Neural progenitor cell (in vitro differentiated cells): ENCODE results near the gene IGLL5. TPM values are rescaled to one million over a fixed set of nuclear protein-coding genes. Genes with fewer than 3 reads are reported as not detected.
"Not testable (repeated sequence)": the region's sequence is repeated elsewhere in the genome, so short reads cannot be mapped to it uniquely, and the experiment has no call there.

ENCODE experiments used
- DNase-seq: peaks from one replicate; pipeline ENCODE4 v3.0.0-alpha.2; 2016; ENCODE audit warnings: low spot score
- H2AFZ ChIP-seq: fragments of 200-600 bp; sonication (generic); replicated peaks from 2 replicates; pipeline ENCODE4 v1.6.1; 2016; ENCODE audit warnings: antibody characterized with exemption
- H3F3A ChIP-seq: fragments of 200-600 bp; sonication (generic); 2 replicates; pipeline ENCODE4 v1.6.1; 2016; ENCODE audit warnings: antibody characterized with exemption, low read depth
- H3K27ac ChIP-seq: fragments of 200-600 bp; sonication (generic); 2 replicates; pipeline ENCODE4 v1.5.1; 2016; ENCODE audit warnings: mild to moderate bottlenecking
- H3K27me3 ChIP-seq: fragments of 200-600 bp; sonication (generic); 2 replicates; pipeline ENCODE4 v1.6.1; 2016; ENCODE audit warnings: mild to moderate bottlenecking, moderate library complexity
- H3K36me3 ChIP-seq: fragments of 200-600 bp; sonication (generic); 2 replicates; pipeline ENCODE4 v1.5.1; 2016
- H3K4me1 ChIP-seq: fragments of 200-600 bp; sonication (generic); 2 replicates; pipeline ENCODE4 v1.6.1; 2016; ENCODE audit warnings: mixed run types
- H3K4me2 ChIP-seq: fragments of 200-600 bp; sonication (generic); 2 replicates; pipeline ENCODE4 v1.6.1; 2016
- H3K4me3 ChIP-seq: fragments of 200-600 bp; sonication (generic); 2 replicates; pipeline ENCODE4 v1.5.1; 2016
- H3K79me2 ChIP-seq: fragments of 200-600 bp; sonication (generic); 2 replicates; pipeline ENCODE4 v1.6.1; 2016; ENCODE audit warnings: low read depth
- H3K9ac ChIP-seq: fragments of 200-600 bp; sonication (generic); 2 replicates; pipeline ENCODE4 v1.6.1; 2016
- H3K9me3 ChIP-seq: fragments of 200-600 bp; sonication (generic); 2 replicates; pipeline ENCODE4 v1.5.1; 2016; ENCODE audit warnings: low read depth
- H4K20me1 ChIP-seq: fragments of 200-600 bp; sonication (generic); 2 replicates; pipeline ENCODE4 v1.6.1; 2016; ENCODE audit warnings: low read depth
- H3K27ac Mint-ChIP-seq: 3 replicates; pipeline ENCODE4 v1.8.0; 2021; ENCODE audit warnings: mixed read lengths
- H3K27me3 Mint-ChIP-seq: 2 replicates; pipeline ENCODE4 v1.8.0; 2022; ENCODE audit warnings: low read depth, mild to moderate bottlenecking, inconsistent platforms, moderate library complexity, mixed read lengths; ENCODE audit not compliant: insufficient read depth
- H3K36me3 Mint-ChIP-seq: 3 replicates; pipeline ENCODE4 v1.8.0; 2021; ENCODE audit warnings: mixed read lengths
- H3K4me1 Mint-ChIP-seq: 3 replicates; pipeline ENCODE4 v1.8.0; 2021; ENCODE audit warnings: mixed read lengths
- H3K4me3 Mint-ChIP-seq: 3 replicates; pipeline ENCODE4 v1.8.0; 2021; ENCODE audit warnings: mild to moderate bottlenecking, moderate library complexity, mixed read lengths
- H3K9me3 Mint-ChIP-seq: 3 replicates; pipeline ENCODE4 v1.8.0; 2020; ENCODE audit warnings: mixed read lengths
- EZH2 ChIP-seq: fragments of 200-600 bp; sonication (generic); IDR thresholded peaks from 2 replicates; pipeline ENCODE4 v1.6.1; 2017; ENCODE audit warnings: antibody characterized with exemption, mild to moderate bottlenecking, moderate library complexity
- EZH2phosphoT487 ChIP-seq: fragments of 200-600 bp; sonication (generic); IDR thresholded peaks from 2 replicates; pipeline ENCODE4 v1.6.1; 2017; ENCODE audit warnings: antibody characterized with exemption
- total RNA-seq: library from RNA; depleted of rRNA; stranded (reverse); fragments of >200 nt; gene quantifications from 2 replicates; pipeline ENCODE4 v1.2.3, GENCODE V29; 2015; ENCODE audit warnings: low replicate concordance
- TF ChIP-seq, protein P1 (sequence below): fragments of 200-600 bp; sonication (generic); IDR thresholded peaks from 2 replicates; pipeline ENCODE4 v1.5.1; 2017; ENCODE audit warnings: antibody characterized with exemption, mild to moderate bottlenecking

The IGLL5 gene
- total RNA-seq, 1 donor from 2014 or later: not detected

DNA sequence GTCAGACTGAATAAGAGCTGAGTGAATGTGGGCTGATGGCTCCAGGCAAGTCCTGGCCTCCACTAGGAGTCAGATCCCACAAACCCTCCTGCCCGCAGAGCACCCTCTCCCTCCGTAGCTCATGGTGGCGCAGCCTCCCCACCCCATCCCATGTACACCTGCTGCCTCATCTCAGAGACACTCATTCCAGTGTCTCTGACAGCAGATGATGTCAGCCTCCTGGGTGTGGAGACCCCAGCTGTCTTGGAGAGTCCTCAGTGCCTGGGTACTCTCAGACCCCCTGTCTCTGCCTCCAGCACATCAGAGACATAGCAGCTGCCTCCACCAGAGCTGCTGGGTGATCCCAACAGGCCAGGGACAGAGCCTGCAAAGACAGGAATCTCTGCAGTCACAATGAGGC lies 9.5 kb downstream of the IGLL5 start:
- Histone ChIP-seq H4K20me1 (no peaks in the 10 kb centered on the region), H3K4me3 (no peak overlapping the region), H3K27me3 (peaks cover 86% of the 10 kb centered on the region), H3K36me3 (no peaks in the 10 kb centered on the region), H3K9me3 (no peaks in the 10 kb centered on the region), H2AFZ (no peak overlapping the region), H3K9ac (no peak overlapping the region), H3K4me2 (no peak overlapping the region), H3K27ac (no peak overlapping the region), H3K4me1 (no peaks in the 10 kb centered on the region), H3K79me2 (no peaks in the 10 kb centered on the region), H3F3A (no peaks in the 10 kb centered on the region)
- Mint-ChIP-seq H3K4me1 (no peaks in the 10 kb centered on the region), H3K27ac (no peak overlapping the region), H3K4me3 (no peak overlapping the region), H3K36me3 (no peaks in the 10 kb centered on the region), H3K27me3 (peaks cover 11% of the 10 kb centered on the region), H3K9me3 (no peaks in the 10 kb centered on the region)
- no peak for DNase-seq
- no peak for TF ChIP-seq EZH2phosphoT487
- TF ChIP-seq, protein P1, sequence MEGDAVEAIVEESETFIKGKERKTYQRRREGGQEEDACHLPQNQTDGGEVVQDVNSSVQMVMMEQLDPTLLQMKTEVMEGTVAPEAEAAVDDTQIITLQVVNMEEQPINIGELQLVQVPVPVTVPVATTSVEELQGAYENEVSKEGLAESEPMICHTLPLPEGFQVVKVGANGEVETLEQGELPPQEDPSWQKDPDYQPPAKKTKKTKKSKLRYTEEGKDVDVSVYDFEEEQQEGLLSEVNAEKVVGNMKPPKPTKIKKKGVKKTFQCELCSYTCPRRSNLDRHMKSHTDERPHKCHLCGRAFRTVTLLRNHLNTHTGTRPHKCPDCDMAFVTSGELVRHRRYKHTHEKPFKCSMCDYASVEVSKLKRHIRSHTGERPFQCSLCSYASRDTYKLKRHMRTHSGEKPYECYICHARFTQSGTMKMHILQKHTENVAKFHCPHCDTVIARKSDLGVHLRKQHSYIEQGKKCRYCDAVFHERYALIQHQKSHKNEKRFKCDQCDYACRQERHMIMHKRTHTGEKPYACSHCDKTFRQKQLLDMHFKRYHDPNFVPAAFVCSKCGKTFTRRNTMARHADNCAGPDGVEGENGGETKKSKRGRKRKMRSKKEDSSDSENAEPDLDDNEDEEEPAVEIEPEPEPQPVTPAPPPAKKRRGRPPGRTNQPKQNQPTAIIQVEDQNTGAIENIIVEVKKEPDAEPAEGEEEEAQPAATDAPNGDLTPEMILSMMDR: no peak
- TF ChIP-seq EZH2: no peak

DNA sequence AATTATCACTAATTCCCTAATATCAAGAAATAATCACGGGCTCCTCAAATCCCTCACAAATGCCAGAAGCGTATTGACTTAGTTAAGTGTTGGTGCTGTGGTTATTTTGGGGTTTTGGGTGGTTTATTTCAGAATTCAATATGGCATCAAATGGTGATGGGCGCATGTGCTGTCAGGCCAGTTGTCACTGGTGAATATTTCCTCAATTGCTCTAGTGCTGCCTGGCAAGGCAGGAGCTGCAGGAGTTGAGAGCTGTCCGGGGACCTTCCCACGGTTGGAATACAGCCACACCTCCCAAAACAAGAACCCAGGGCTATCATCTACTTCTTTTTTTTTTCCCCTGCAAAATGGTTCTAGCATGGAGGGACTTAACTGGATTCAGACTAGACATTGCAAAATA lies 10.3 kb downstream of the IGLL5 start:
- peaks cover 86% of the 10 kb centered on the region for H3K27me3 ChIP-seq
- H3K4me1 ChIP-seq: no peaks in the 10 kb centered on the region
- H3K9ac ChIP-seq: no peak overlapping the region
- H3K27ac Mint-ChIP-seq: no peak overlapping the region
- no peaks in the 10 kb centered on the region for H3K9me3 Mint-ChIP-seq
- H3K9me3 ChIP-seq: no peaks in the 10 kb centered on the region
- TF ChIP-seq EZH2: no peak
- no peak for TF ChIP-seq EZH2phosphoT487
- TF ChIP-seq, protein P1: no peak
- no peak overlapping the region for H3K4me2 ChIP-seq
- peaks cover 11% of the 10 kb centered on the region for H3K27me3 Mint-ChIP-seq
- DNase-seq: no peak
- H4K20me1 ChIP-seq: no peaks in the 10 kb centered on the region
- no peaks in the 10 kb centered on the region for H3K4me1 Mint-ChIP-seq
- no peak overlapping the region for H2AFZ ChIP-seq
- no peaks in the 10 kb centered on the region for H3K79me2 ChIP-seq
- no peak overlapping the region for H3K4me3 ChIP-seq
- H3K27ac ChIP-seq: no peak overlapping the region
- H3K4me3 Mint-ChIP-seq: no peak overlapping the region
- no peaks in the 10 kb centered on the region for H3K36me3 ChIP-seq
- H3K36me3 Mint-ChIP-seq: no peaks in the 10 kb centered on the region
- H3F3A ChIP-seq: no peaks in the 10 kb centered on the region

DNA sequence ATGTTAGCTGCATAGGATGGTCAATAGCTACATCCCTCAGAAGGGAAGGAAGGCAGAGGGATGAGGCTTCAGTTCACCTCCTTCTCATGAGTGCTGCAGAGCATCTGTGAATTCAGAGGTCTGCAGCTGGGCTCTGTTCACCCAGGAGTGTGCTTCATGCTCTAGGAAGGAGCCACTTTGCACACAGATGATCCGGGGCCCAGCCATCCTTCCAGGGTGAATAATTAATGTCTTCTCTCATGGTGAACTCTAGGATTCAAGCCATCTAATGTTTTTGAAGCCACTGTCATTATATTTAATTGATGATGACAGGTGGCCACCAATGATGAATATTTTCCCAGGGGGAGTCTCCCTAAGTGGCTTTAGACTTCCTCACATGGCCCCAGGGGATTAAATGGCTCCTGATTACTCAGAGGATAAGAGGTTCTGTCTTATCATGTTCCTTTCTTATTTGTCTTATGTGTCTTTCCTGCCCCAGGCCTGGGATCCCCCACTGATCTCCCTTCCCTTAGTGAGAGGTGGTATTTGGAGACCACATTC lies 10.9 kb downstream of the IGLL5 start:
- H3K4me2 ChIP-seq, H3K27ac Mint-ChIP-seq, H3K9me3 ChIP-seq, H3K79me2 ChIP-seq, H3K4me3 Mint-ChIP-seq, H3K9ac ChIP-seq, H3K36me3 ChIP-seq, H4K20me1 ChIP-seq, H3K9me3 Mint-ChIP-seq, H2AFZ ChIP-seq, H3K4me3 ChIP-seq, DNase-seq, H3K4me1 Mint-ChIP-seq, H3K36me3 Mint-ChIP-seq, H3K27ac ChIP-seq, H3F3A ChIP-seq, H3K4me1 ChIP-seq: not testable (repeated sequence)
- H3K27me3 Mint-ChIP-seq: peaks cover 11% of the 10 kb centered on the region
- H3K27me3 ChIP-seq: peaks cover 86% of the 10 kb centered on the region

DNA sequence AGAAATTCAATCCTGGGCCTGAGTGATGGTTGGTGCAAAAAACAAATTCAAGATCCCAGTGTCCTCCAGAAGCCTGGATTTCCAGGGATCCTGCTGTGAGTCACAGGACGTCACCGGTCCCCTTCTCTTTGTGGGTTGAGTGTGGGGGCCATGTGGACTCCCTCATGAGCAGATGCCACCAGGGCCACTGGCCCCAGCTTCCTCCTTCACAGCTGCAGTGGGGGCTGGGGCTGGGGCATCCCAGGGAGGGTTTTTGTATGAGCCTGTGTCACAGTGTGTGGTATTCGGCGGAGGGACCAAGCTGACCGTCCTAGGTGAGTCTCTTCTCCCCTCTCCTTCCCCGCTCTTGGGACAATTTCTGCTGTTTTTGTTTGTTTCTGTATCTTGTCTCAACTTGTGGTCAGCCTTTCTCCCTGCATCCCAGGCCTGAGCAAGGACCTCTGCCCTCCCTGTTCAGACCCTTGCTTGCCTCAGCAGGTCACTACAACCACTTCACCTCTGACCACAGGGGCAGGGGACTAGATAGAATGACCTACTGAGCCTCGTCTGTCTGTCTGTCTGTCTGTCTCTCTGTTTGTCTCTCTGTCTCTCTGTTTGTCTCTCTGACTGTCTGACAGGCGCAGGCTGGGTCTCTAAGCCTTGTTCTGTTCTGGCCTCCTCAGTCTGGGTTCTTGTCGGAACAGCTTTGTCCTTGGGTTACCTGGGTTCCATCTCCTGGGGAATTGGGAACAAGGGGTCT lies 11.9 kb downstream of the IGLL5 start:
- not testable (repeated sequence) for H2AFZ ChIP-seq, H3K4me1 ChIP-seq, DNase-seq, H3K4me3 Mint-ChIP-seq, H3K9me3 ChIP-seq, H3K9me3 Mint-ChIP-seq, H3K4me1 Mint-ChIP-seq, H3K36me3 ChIP-seq, H3K79me2 ChIP-seq, H3K4me3 ChIP-seq, H3K4me2 ChIP-seq, H4K20me1 ChIP-seq, H3F3A ChIP-seq, H3K27ac ChIP-seq, H3K36me3 Mint-ChIP-seq, H3K9ac ChIP-seq, H3K27ac Mint-ChIP-seq
- H3K27me3 Mint-ChIP-seq: peaks cover 11% of the 10 kb centered on the region
- H3K27me3 ChIP-seq: peaks cover 86% of the 10 kb centered on the region

DNA sequence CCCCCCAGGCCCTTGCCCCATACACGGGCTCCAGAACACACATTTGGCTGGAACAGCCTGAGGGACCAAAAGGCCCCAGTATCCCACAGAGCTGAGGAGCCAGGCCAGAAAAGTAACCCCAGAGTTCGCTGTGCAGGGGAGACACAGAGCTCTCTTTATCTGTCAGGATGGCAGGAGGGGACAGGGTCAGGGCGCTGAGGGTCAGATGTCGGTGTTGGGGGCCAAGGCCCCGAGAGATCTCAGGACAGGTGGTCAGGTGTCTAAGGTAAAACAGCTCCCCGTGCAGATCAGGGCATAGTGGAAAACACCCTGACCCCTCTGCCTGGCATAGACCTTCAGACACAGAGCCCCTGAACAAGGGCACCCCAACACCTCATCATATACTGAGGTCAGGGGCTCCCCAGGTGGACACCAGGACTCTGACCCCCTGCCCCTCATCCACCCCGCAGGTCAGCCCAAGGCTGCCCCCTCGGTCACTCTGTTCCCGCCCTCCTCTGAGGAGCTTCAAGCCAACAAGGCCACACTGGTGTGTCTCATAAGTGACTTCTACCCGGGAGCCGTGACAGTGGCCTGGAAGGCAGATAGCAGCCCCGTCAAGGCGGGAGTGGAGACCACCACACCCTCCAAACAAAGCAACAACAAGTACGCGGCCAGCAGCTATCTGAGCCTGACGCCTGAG lies 13.1 kb downstream of the IGLL5 start:
- H3K36me3 ChIP-seq, H3K27ac Mint-ChIP-seq, DNase-seq, H3K4me3 ChIP-seq, H3K4me1 ChIP-seq, H2AFZ ChIP-seq, H4K20me1 ChIP-seq, H3K9me3 Mint-ChIP-seq, H3K4me2 ChIP-seq, H3K9ac ChIP-seq, H3K4me1 Mint-ChIP-seq, H3F3A ChIP-seq, H3K9me3 ChIP-seq, H3K27ac ChIP-seq, H3K4me3 Mint-ChIP-seq, H3K36me3 Mint-ChIP-seq, H3K79me2 ChIP-seq: not testable (repeated sequence)
- peaks cover 80% of the 10 kb centered on the region for H3K27me3 ChIP-seq
- H3K27me3 Mint-ChIP-seq: peaks cover 10% of the 10 kb centered on the region
